Measurements from ENCODE around the gene SMG9.
"Not testable (repeated sequence)": the region's sequence is repeated elsewhere in the genome, so short reads cannot be mapped to it uniquely, and the experiment has no call there.

The SMG9 gene

DNA sequence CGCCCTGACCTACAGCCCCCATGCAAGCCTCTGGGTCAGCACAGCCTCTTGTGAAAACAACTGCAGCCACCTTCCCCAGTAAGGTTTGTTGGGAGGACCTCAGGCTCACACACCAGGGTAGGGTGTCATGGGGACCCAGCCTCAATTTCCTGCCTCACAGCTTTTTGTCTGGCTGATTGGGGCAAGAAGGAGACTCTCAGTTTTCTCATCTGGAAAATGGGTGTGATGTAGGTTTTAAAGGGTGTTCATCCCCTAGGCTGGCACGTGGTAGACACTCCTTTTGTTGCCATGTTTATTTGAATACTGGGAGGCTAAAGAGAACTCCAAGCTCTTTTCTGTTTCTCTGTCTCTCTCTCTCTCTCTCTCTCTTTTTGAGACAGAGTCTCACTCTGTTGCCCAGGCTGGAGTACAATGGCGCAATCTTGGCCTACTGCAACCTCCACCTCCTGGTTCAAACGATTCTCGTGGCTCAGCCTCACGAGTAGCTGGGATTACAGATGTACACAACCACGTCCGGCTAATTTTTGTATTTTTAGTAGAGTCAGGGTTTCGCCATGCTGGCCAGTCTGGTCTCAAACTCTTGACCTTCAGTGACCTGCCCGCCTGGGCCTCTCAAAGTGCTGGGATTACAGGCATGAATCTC lies 66.6 kb downstream of the SMG9 start:
- no peak for DNase-seq

DNA sequence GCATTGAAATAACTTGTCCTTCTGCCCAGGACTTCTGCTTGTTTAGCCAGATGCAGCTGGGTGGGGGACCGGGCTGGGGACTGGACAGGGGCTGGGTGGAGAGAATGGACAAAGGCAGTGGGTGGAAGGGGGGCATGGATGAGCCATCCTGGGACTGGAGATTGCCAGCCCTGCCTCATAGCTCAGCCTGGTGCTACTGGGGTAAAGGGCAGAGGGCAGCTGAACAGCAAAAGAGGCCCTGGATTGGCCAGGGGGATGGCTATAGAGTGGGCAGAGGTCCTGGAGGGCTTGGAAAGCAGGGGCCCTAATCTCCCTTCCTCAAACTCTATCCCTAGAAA lies 67.1 kb downstream of the SMG9 start:
- DNase-seq = no peak

DNA sequence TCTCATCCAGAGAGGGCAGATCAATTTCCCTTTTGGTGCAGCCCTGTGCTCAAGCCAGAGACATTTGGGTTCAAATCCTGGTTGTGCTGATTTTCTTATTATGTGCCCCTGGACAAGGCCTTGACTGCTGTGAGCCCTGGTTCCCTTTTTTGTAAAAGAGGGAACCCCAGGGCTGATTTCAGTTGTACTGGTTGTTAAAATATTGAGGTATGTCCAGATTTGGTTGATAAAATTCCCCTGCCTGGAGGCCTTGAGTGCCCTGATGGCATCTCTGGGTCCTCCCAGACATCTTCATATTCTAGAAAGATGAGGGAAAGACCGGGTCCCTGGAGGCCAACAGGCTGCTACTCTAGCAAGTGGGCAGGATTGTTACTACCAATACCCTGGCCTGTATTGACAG lies 70.4 kb downstream of the SMG9 start:
- DNase-seq = no peak

DNA sequence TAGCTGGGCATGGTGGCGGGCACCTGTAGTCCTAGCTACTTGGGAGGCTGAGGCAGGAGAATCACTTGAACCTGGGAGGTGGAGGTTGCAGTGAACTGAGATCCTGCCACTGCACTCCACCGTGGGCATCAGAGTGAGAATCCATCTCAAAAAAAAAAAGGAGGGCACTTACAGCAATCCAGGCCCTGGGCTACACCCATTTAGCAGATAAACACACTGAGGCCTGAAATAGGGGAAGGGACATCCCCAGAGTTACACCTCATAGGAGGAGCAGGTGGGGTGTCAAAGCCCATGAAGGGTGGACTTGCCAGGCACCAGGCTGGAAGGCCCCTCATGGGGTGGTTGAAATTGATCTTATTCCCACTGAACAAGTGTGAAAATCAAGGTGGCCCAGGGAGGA lies 70.9 kb downstream of the SMG9 start:
- DNase-seq = no peak

DNA sequence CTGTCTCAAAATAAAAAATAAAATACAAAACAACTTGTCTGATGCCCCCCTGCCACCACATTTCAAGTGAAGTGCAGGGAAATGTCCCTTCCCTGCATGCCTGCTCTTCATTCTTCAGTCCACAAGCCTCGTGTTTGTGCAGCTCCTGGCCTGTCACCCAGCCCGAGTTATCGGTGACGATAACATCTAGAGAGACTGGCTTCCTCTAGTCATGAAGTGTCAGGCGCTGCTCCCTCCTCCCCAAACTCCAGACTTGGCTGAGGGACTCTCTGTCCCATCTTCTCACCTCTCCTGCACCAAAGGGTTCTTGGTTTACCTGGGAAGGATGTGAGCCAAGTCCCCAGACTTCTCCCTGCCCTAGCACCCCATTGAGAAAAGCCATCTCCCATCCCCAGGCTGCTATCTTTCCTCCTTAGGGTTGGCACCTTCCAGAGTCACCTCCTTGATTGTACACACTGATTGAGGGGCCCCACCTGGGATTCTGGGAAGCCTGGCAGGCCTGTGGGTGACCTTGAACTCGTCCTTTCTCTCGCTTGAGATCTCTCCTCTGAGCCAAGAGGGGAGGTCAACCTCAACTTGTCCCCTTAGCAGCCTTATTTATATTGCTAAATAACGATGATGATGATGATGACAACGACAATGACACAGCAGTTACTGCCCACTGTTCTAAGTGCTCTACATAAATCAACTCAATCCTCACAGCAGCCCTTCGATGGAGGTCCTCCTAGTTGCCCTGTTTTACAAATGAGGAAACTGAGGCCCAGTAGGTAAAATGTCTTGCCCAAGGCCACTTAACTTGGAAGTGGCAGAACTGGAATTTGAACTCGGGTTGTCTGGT lies 71.7 kb downstream of the SMG9 start:
- DNase-seq = no peak

DNA sequence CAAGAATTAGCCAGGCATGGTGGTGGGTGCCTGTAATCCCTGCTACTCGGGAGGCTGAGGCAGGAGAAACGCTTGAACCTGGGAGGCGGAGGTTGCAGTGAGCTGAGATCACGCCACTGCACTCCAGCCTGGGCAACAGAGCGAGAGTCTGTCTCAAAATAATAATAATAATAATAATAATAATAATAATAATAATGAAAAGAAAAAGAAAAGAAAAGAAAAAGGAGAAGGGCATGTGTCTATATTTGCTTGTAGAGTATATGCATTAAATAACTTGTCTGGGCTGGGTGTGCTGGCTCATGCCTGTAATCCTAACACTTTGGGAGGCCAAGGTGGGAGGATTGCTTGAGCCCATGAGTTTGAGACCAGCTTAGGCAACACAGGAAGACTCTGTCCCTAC lies 72.5 kb downstream of the SMG9 start:
- not testable (repeated sequence) for DNase-seq

DNA sequence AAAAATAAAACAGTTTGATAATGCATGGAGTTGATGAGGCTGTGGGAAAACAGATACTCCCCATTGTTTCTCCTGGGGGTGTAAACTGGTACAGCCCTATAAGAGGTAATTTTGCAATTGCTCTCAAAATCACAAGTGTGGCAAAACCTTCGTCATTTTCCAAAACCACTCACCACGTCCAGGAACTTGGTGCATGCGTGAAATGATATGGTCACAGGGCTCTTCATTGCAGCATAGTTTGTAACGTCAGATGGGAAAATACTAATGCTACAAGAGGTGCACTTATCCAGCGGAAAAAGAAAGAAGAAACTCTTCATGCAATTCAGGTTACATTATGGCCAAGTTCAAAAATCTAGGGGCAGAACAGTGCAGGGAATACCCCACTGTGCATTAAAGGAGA lies 72.9 kb downstream of the SMG9 start:
- no peak for DNase-seq

DNA sequence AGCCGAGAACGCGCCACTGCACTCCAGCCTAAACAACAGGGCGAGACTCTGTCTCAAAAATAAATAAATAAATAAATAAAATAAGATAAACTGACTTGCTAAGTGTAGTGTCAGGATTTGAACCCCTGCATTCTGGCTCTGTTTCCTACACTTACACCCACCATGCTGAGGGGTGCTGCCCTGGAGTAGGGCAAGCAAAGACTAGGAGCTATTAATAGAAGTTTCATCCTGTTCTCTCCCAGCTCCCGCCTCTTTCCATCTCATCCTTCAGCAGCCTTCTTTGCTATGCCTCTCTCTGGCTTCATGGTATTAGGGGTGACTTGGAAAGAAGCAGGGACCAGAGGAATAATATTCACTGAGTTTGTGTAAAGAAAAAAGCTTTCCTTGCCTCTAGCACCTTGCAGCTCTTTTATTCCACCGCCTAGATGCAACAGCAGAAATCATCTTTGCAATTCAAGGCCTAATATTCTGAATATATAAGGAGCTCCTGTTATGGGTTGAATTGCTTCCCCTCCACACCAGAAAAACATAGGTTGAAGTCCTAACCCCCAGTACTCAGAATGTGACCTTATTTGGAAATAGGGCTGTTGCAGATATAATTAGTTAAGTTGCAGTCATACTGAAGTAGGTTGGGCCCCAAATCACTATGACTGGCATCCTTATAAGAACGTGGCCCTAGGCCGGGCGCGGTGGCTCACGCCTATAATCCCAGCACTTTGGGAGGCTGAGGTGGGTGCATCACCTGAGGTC lies 76.1 kb downstream of the SMG9 start:
- DNase-seq = no peak

Data from T-helper 1 cell (primary cell).